Panc1 (cell line): ENCODE measurements around the gene TENM3.

Experiments used
- CTCF ChIP-seq: fragments of 450-650 bp; IDR thresholded peaks from 2 replicates; pipeline ENCODE4 v1.5.1; 2017; ENCODE audit warnings: mild to moderate bottlenecking
- POLR2AphosphoS5 ChIP-seq: IDR thresholded peaks from 2 replicates; pipeline ENCODE4 v1.6.1; 2012; ENCODE audit warnings: mild to moderate bottlenecking, low read depth, low read length, moderate library complexity
- REST ChIP-seq, 2 experiments: IDR thresholded peaks; 2 replicates each; pipeline ENCODE4 v1.6.1; 2011 to 2012; ENCODE audit warnings: low read depth in 2 of 2, control low read depth in 1 of 2, low read length in 1 of 2, mild to moderate bottlenecking in 1 of 2, moderate library complexity in 1 of 2; ENCODE audit not compliant: insufficient read depth in 1 of 2
- SIN3A ChIP-seq: IDR thresholded peaks from 2 replicates; pipeline ENCODE4 v1.6.1; 2012; ENCODE audit warnings: low read depth, mild to moderate bottlenecking, low read length, moderate library complexity, borderline replicate concordance; ENCODE audit not compliant: insufficient read depth
- TCF7L2 ChIP-seq: IDR thresholded peaks from 2 replicates; pipeline ENCODE4 v1.6.1; 2011; ENCODE audit warnings: mild to moderate bottlenecking, low read depth, low read length, inconsistent platforms

GRCh38 chr4:182486881-182487280 lies 243.7 kb downstream of the TENM3 start:
- TF ChIP-seq CTCF (no peak), POLR2AphosphoS5 (no peak), REST (IDR thresholded peaks at IDR 0.05; ENCODE audit: insufficient read depth in 1 of 2, low read depth in 2 of 2, low read length in 1 of 2) (no peak), SIN3A (no peak), TCF7L2 (no peak)
